Suppressor macrophage treated with lipopolysaccharide for 1 hour (primary cell): Measurements from ENCODE around the gene ARHGEF33.
"Not testable (repeated sequence)": the region's sequence is repeated elsewhere in the genome, so short reads cannot be mapped to it uniquely, and the experiment has no call there.

Experiments used
- DNase-seq, 3 donors: peaks; one replicate each; pipeline ENCODE4 v3.0.0-alpha.2; 2020 to 2022

ARHGEF33 gene

DNA sequence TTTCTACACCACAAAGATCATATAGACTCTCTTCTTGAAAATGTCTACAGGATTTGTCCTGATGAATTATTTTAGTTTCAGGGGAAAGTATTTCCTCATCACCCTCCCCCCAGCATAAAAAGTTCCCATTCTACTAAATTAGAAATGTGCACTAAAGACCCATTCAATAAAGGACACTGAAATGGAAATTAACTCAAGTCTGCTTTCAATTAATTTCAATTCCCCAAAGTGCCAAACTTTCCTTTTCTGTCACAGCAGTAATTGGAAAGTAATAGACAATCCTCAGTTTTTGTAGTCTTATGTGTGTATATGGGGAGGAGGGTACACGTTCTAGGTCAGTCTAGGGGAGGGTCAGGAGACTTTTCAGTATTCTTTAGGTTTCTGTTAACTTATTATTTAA lies 21.5 kb downstream of the ARHGEF33 start:
- DNase-seq, result no peak

DNA sequence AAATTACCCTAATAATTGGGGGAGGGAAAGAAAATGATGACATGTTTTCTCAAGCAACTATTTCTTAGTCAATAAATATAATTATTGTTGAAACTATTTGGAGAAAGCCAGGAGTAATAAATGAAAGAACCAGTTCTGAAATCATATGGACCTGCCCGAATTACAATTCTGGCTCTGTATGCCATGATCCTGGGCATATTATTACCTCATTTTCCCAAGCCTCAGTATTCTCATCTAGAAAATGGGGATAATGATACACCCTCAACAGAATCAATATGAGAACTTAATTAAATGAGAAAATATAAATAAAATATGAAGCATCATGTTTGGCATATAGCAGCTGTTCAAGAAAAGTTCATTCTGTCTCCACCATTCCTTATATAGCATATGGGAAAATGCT lies 22.9 kb downstream of the ARHGEF33 start:
- DNase-seq, result no peak

DNA sequence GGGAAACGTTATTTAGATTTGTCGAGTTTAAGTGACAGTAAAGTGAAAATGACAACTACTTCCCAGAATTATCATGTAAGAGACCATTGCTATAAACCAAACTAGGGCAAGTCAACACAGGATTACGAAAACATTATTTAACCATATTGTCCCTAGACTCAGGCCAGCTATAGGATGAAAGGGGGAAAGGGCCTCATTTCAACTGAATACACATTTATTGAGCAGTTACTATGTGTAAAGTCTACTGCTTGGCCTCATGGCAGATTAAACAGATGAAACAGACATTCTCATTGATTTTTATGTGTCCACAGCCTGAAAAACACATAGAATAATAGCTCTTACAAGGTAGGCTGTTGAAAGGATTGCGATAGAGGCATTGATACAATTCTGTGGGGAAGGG lies 32.7 kb downstream of the ARHGEF33 start:
- no peak for DNase-seq

DNA sequence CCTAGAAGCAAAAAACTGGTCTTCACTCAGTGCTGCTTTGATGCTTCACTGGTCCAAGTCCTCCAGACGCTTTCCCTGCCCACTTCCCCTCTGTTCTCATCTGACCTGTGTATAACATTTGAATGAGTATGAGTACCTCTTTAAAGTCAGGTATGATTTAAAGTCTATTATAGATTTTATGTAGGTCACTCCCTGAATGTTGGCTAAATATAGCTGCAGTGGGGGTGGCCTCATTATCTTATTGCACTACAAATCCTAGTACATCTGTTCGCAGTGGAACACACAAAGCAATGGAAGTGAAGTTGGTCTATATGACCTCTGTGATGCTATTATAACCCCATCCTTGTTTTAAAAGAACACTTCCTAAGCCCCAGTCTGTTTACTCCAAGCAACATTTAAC lies 33.2 kb downstream of the ARHGEF33 start:
- no peak for DNase-seq

DNA sequence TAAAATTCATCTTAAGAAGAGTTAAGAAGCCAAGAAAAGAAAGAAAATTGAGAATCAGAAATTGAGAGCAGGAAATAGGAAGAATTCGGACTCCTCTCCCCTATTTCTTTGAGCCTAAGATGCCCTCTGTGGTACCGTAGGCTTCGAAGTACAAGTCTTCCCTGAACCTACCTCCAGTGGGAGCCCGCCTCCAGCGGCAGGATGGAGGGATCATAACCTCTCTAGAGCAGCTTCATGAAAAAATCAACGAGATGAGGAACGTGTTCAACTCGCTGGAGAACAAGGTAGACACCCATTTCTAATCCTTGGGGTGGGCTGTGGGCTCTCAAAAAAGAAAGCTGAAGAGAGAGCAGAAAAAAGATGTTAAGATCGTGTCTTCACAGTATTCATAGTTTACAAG lies 36.3 kb downstream of the ARHGEF33 start:
- DNase-seq, result no peak

DNA sequence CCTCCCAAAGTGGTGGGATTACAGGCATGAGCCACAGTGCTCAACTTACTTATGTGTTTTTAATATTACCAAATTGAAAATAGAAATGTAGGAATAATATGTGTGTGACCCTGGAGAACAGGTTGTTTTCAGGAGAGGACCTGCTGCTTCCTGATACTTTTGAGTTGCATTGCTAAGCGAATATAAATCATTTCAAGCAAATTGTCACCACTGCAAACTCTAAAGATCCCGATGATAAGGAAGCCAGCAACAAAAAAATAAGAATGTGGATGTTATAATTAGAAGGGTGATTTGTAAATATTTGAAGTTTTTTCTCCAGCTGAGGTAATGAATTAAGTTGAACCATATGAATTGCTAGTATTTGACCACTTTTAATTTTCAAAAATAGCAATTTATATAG lies 40.9 kb downstream of the ARHGEF33 start:
- DNase-seq, result no peak

DNA sequence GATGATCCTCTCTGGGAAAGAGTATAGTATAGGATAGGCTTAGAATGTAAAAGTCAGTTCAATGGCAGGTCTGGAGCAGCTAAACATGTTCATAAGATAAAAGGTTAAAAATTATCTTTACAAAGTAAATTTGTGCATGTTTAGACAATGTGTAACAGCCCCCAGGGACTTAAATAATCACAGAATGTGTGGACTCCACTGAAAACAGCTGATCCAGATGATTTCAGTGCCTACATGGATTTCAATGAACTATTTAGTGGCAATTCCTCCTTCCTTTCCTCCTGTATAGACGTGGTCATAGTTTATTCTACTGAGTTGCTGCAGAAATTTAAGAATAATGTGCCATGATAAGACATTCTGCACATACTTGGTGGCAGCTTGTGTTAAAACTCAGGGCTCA lies 42.9 kb downstream of the ARHGEF33 start:
- no peak for DNase-seq

DNA sequence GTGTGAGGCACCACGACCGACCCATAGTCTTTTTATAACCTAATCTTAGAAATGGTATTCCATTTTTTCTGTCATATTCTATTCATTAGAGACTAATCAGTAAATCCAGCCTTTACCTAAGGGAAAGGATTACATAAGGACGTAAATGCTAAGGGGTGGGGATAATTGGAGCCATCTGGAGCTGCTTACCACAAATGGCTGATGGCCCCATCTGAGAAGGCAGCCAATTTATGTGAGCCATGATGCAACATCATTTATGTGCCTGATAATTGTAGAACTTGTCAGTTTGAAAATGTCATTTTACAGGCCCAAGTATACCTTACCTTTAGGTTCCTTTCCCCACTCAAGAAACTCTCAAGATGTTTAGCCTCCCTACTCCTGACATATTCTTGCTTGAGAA lies 44.0 kb downstream of the ARHGEF33 start:
- DNase-seq, result no peak

DNA sequence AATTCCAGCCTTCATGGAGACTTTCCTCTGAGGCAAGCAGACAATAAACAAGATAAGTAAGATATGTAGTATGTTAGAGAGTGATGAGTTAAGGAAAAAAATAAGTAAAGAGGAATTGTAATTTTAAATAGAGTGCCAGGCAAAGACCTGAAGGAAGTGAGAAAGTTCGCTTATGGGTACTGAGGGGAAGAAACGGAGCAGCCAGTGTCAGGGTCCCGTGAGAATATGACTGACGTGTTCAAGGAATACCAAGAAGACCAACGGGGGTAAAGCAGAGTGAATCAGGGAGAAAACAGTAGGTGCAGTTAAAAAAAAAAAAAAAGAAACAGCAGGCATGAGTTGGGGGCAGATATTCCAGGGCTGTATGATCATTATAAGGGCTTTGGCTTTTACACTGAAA lies 45.1 kb downstream of the ARHGEF33 start:
- no peak for DNase-seq

DNA sequence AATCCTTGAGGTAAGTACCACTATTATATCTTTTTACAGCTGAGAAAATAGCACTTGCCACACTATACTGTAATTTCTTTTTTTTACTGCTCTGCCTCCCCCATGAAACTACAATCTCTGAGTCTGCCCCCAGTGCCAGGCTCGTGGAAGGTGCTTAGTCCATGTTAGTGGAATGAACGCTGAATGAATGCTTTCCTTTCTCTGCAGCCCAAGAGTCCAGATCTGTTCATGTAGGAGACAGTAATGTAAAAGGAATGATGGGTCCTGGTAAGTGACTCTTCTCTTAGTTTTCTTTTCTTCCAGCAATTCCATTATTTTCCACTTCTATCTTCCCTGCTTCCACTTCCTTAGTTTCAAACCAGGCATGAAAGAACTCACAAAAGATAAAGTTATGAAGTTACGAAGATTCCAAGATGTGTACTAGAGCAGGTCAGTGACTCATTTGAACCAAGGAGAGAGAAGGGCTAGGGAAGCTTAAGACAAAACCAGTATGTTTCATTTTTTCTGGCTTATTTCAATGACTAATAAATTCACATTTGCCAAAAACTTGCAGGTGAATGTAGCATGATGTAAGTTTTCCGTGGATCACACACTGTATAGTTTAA lies 46.0 kb downstream of the ARHGEF33 start:
- peak in 1 of 3 donors; percentile 24 for DNase-seq

DNA sequence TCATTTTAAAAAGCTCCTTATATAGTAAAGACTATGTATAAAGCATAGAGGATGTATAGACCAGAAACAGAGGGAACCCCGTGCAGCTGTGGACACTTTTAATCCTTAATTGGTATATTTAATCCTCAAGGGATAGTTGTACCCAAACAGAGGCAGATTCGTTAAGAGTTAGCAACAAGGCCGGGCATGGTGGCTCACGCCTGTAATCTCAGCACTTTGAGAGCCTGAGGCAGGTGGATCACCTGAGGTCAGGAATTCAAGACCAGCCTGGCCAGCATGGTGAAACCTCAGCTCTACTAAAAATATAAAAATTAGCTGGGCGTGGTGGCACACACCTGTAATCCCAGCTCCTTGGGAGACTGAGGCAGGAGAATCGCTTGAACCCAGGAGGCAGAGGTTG lies 46.8 kb downstream of the ARHGEF33 start:
- not testable (repeated sequence) for DNase-seq

DNA sequence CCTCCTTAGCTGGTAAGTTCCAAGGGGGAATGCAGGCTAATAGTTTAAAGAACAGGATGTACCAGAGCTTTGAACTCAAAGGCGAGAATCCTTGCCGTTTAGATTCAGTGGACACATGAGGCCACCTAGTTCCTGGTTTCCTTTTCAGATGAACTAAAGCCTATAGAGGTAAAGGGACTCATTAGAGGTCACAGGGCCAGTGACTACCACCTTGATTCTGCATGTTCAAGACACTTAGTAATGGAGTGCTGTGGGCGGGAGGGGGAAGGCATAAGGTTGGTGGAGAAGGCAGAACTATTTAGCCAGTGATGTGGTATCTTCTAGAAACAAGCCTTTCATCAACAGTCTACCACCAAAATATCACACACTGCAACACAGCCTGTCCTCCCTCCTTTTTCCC lies 47.9 kb downstream of the ARHGEF33 start:
- DNase-seq, result peak; percentile 20 to 46 (median 29)

DNA sequence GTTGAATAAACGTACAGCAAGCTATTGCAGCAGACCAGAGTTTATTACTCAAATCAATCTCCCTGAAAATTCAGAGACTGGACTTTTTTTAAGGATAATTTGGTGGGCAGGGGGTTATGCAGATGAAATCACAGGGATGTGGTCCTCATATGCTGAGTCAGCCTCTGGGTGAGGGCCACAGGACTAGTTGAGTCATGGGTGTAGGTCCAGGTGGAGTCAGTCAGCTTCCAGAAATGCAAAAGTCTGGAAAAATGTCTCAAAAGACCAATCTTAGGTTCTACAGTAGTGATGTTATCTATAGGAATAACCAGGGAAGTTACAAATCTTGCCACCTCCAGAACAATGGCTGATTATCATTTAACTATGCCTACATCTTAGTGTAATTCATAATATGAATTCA lies 51.1 kb downstream of the ARHGEF33 start:
- DNase-seq, result no peak

DNA sequence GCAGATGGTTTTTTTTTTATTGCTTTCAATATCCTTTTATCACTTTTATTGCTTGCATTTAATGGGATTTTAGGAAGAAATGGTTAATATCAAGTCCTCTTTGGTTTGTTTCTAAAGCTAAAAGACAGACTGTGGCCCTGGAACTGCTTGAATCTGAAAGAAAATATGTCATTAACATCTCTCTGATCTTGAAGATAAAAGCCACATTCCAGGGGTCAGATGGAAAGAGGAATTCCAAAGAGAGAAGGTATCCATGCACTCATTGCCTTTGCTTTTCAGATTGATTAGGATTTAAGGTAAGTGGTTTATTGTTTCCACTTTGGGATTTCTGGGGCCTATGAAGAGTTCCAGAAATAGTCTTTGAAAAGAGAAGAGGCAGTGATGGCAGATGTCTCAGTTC lies 54.1 kb downstream of the ARHGEF33 start:
- no peak for DNase-seq

DNA sequence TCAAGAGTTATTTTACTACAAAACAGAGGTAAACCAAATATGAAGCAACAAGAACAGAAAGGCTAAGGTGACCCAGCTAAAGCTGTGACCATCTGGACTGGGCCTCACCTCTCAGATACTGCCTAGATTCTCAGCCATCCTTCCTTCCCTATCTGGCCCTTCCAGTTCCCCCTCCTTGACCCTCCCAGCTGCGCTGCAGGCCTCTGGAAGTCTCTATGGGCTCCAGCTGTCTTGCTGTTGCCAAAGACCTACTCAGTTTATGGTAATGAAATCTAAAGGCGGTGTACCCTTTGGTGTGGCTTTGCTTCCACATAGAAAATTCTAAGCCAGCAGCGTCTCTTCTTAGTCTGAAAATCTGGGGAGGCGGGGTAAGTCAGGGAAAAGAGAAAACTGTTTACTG lies 55.7 kb downstream of the ARHGEF33 start:
- no peak for DNase-seq

DNA sequence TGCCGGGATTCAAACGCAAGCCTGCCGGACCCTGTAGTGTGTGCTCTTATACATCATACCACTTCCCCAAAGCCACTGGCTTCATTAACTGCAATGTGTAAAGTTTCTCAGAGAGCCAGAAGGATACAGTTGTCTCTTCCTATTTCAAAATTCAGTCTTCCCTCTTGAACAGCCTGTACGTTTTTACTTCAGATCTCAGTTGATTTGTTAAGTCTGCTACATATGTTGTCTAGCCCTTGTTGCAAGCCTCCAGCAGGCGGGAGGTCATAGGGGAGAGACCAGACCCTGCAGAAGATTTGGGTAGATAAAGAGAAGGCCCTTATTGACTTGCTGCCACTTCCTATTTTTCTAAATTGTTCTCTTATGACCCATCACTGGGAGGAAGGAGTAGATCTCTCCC lies 56.2 kb downstream of the ARHGEF33 start:
- peak; percentile 22 to 38 (median 28) for DNase-seq

DNA sequence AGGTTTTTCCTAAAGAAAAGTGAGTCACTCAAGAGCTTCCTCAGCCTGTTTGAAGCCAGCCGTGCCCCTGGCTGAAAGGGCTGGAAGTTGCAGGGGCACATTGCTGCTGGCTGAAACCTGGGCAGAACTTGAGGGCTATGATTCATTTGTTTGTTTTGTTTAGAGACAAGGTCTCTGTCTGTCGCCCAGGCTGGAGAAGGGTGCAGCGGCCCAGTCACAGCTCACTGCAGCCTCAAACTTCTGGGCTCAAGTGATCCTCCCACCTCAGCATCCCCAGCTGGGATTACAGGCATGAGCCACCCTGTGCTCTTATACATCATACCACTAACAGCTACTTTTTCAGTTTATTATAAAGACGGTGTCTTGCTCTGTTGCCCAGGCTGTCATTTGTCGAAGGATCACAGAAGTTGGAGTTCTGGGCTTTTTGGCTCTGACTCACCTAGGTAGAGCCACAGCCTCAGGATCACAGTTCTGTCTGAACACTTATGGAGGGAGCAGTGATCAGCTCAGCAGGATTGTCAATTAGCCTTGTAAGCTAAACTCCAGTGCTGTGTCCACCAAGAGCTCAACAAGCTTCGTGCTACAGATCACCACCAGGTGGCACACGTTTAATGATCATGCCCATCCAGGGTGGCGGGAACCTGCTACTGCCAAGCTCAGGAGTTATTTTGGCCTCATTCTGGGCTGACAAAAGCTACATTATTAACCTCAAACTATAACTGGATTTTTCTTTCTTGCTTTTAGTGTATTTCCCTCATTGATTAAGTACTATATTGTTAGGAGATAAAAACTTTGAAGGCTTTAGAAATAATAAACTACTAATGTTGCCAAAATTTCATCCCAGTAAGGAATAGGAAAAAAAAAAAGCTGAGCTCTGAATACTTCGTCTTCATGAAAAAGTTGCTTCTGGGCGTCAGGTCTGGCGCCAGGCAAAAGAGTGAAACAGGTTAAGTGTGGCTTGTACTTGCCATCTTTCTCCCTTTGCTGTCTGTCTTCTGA lies 57.9 kb downstream of the ARHGEF33 start:
- DNase-seq, result peak; percentile 71 to 76 (median 75)

DNA sequence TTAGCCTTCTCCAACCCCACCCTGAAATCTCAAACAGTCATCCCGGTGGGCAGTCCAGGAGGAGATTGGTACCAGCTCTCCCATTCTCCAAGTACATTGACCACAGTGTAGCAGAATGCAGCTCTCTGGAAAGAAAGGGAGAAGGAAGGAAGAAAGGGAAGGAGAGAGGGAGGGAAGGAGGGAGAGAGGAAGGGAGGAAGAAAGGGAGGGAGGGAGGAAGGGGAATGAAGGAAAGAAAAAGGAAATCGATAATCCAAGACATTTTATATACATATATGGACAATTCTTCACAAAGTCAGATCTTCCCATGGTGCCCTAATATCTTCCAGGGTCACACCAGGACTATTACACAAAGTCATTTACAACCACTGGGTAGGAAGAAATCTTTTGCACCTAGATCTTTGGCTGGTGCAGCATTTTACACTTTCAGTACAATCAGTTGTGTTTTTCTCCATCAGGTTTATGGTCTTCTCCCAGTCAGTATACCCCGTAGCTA lies 58.8 kb downstream of the ARHGEF33 start:
- no peak for DNase-seq

DNA sequence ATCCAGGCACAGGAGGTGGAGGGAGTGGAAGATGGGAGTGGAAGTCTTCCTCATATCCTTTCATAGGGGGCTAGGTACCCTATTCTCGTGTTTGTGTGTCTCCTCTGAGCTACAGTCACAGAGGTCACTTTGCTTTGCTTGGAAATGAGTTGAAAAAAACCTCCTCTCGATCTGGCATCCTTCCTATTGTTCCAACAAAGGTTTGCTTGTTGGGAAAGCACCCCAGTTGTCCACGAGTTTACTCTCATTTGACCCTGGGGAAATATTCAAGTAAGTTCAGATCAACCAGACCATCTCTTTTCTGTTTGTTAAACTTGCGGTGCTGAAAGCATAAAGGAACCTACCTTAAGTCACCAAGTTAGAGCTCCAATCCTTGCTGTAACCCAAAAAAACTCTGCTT lies 59.3 kb downstream of the ARHGEF33 start:
- no peak for DNase-seq

DNA sequence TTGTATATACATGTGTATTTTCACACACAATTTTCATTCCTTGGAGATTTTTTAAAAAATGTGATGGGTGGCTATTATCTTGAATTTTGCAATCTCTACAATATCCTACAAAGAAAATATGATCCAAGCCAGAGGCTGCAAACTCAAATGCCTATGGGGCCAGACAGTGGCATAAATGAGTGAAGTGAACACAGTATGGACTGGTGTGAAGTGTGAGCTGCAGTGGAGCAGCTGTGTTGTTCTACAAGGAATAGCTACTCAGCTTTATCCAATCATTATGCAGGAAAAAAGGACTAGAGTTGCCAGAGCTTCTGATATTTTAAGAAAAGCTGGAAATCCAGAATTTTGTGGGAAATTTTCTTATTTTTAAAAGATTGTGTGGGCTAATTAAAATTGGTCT lies 62.1 kb downstream of the ARHGEF33 start:
- no peak for DNase-seq

DNA sequence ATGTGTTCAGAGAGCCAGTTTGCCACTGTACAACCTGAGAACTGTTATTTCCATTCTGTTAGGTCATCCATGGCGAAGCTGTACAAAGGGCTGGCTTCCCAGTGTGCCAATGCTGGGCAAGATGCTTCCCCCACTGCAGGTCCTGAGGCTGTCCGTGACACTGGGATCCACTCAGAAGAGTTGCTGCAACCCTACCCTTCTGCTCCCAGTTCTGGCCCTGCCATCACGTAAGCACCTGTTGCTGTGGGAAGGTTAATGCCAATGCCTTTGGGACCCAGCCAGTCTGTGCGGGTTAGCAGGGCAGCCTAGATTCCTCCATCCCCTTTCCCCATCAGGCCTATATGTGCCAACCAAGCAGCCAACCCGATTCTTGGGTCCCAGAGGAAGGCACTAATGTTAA lies 68.3 kb downstream of the ARHGEF33 start:
- DNase-seq, result no peak

DNA sequence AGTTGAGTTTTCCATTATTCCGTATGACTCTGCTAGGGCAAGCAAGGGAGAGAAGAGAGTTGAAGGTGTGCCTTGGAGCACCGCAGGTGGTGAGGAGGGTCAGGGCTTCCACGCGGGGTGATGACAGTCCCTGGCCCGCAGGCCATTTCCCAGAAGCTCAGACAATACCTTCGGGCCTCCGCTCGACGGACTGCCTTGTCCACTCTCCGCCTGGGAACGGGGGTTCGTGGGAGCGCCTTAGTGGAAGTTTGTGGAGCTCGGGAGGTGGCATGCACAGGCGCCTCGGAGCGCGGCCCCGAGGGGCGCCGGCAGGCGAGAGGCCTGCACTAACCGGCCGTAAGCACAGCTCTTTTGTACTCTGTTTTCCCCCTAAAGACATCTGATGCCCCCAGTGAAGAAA lies 69.8 kb downstream of the ARHGEF33 start:
- DNase-seq, result no peak

DNA sequence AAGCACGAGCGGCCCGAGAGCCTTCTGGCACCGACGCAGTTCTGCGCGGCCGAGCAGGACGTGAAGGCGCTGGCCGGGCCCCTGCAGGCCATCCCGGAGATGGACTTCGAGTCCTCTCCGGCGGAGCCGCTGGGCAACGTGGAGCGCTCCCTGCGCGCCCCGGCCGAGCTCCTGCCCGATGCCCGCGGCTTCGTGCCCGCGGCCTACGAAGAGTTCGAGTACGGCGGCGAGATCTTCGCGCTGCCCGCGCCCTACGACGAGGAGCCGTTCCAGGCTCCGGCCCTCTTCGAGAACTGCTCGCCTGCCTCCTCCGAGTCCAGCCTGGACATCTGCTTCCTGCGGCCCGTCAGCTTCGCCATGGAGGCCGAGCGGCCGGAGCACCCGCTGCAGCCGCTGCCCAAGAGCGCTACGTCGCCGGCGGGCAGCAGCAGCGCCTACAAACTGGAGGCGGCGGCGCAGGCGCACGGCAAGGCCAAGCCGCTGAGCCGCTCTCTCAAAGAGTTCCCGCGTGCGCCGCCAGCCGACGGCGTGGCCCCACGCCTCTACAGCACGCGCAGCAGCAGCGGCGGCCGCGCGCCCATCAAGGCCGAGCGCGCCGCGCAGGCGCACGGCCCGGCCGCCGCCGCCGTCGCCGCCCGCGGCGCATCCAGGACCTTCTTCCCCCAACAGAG lies 70.4 kb downstream of the ARHGEF33 start:
- peak; percentile 89 to 95 (median 93) for DNase-seq
